ENCODE results near the gene DGKZ. TPM values are rescaled to one million over a fixed set of nuclear protein-coding genes. Genes with fewer than 3 reads are reported as not detected.

The DGKZ gene
- total and polyA plus RNA-seq, 10 of the 15 experiments (the other 5 are each of a cell fraction or from before 2014, with no cell fraction given): 0.50 to 78.4 (median 39.5) TPM

DNA sequence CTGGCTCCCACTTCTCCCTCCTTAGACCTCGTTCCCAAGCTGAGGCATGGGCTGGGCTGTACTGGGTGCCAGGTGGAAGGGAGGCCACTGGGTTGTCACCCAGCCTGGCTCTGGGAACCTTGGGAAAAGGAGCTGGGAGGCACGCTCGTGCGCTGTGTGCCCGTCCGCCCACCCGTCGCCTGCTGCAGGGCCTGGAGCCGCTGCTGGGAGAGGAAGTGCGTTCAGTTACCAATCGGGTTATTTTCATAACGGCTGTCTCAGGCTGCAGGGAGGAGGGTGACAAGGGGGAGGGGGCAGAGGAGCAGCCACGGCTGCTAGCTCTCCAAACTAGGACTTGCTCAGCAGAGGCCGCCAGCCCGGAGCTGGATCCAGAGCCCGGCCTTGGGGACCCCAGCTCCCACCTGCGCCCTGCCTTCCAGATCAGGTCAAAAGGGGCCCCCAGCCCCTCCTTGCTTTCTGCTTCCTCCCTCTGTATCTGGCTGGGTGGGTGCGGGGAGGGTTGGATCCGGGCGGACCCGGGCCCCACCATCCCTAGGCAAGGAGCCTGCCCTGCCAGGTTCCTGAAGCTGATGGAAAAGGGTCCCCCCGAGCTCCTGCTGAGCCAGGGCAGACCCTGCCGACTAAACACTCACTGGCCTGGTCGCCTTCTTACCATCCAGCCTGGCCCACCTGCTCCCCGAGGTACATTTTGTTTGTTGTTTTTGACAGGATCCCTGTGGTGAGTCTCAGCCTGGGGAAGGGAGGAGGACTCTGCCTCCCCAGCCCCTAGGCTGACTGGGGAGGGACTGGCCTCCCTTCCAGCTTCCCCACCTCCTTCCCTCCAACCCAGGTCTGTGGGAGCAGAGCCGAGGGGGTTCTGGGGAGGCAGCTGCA lies 14.3 kb downstream of the DGKZ start (continued):
- TF ChIP-seq, protein P1, sequence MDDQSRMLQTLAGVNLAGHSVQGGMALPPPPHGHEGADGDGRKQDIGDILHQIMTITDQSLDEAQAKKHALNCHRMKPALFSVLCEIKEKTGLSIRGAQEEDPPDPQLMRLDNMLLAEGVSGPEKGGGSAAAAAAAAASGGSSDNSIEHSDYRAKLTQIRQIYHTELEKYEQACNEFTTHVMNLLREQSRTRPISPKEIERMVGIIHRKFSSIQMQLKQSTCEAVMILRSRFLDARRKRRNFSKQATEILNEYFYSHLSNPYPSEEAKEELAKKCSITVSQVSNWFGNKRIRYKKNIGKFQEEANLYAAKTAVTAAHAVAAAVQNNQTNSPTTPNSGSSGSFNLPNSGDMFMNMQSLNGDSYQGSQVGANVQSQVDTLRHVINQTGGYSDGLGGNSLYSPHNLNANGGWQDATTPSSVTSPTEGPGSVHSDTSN (IDR thresholded peaks at IDR 0.05; ENCODE audit: insufficient replicate concordance, low read depth, low read length): no peak
- TF ChIP-seq, protein P2, sequence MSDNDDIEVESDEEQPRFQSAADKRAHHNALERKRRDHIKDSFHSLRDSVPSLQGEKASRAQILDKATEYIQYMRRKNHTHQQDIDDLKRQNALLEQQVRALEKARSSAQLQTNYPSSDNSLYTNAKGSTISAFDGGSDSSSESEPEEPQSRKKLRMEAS (IDR thresholded peaks at IDR 0.05; ENCODE audit: low read depth, low read length): no peak
- peak; percentile 65; the same call in 1 of the 2 replicates for TF ChIP-seq TCF3 (IDR thresholded peaks at IDR 0.05; ENCODE audit: borderline replicate concordance, insufficient read depth, low read depth, low read length)
- TF ChIP-seq SMAD5 (IDR thresholded peaks at IDR 0.05; ENCODE audit: low read depth): peak; percentile 22; the same call in 1 of the 2 replicates
- no peak for TF ChIP-seq SRF (IDR thresholded peaks at IDR 0.05; ENCODE audit: low read depth in 2 of 2, low read length in 2 of 2)
- TF ChIP-seq BCL11A (IDR thresholded peaks at IDR 0.05; ENCODE audit: low read depth, low read length): no peak
- TF ChIP-seq GABPA (IDR thresholded peaks at IDR 0.05; ENCODE audit: low read depth): no peak
- TF ChIP-seq, protein P3, sequence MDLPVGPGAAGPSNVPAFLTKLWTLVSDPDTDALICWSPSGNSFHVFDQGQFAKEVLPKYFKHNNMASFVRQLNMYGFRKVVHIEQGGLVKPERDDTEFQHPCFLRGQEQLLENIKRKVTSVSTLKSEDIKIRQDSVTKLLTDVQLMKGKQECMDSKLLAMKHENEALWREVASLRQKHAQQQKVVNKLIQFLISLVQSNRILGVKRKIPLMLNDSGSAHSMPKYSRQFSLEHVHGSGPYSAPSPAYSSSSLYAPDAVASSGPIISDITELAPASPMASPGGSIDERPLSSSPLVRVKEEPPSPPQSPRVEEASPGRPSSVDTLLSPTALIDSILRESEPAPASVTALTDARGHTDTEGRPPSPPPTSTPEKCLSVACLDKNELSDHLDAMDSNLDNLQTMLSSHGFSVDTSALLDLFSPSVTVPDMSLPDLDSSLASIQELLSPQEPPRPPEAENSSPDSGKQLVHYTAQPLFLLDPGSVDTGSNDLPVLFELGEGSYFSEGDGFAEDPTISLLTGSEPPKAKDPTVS (IDR thresholded peaks at IDR 0.05; ENCODE audit: low read depth, low read length): no peak
- TF ChIP-seq NR2C1 (IDR thresholded peaks at IDR 0.05): no peak
- TF ChIP-seq PAX8 (IDR thresholded peaks at IDR 0.05): no peak
- TF ChIP-seq ETV6 (conservative IDR thresholded peaks at IDR 0.05 in 1 of 2, IDR thresholded peaks at IDR 0.05 in 1 of 2; ENCODE audit: borderline replicate concordance in 1 of 2, low read depth in 1 of 2): no peak
- TF ChIP-seq WRNIP1 (IDR thresholded peaks at IDR 0.05; ENCODE audit: borderline replicate concordance, low read depth, low read length): no peak
- TF ChIP-seq, protein P4, sequence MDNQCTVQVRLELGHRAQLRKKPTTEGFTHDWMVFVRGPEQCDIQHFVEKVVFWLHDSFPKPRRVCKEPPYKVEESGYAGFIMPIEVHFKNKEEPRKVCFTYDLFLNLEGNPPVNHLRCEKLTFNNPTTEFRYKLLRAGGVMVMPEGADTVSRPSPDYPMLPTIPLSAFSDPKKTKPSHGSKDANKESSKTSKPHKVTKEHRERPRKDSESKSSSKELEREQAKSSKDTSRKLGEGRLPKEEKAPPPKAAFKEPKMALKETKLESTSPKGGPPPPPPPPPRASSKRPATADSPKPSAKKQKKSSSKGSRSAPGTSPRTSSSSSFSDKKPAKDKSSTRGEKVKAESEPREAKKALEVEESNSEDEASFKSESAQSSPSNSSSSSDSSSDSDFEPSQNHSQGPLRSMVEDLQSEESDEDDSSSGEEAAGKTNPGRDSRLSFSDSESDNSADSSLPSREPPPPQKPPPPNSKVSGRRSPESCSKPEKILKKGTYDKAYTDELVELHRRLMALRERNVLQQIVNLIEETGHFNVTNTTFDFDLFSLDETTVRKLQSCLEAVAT (IDR thresholded peaks at IDR 0.05): peak; percentile 55; the same call in 1 of the 2 replicates
- no peak for TF ChIP-seq SIX5 (IDR thresholded peaks at IDR 0.05; ENCODE audit: low read depth, low read length, severe bottlenecking)
- TF ChIP-seq CBX3 (IDR thresholded peaks at IDR 0.05; ENCODE audit: borderline replicate concordance, low read depth): no peak
- peak; percentile 86 for TF ChIP-seq EED (IDR thresholded peaks at IDR 0.05; ENCODE audit: low read depth)
- TF ChIP-seq NFXL1 (IDR thresholded peaks at IDR 0.05; ENCODE audit: borderline replicate concordance): no peak
- TF ChIP-seq, protein P5, sequence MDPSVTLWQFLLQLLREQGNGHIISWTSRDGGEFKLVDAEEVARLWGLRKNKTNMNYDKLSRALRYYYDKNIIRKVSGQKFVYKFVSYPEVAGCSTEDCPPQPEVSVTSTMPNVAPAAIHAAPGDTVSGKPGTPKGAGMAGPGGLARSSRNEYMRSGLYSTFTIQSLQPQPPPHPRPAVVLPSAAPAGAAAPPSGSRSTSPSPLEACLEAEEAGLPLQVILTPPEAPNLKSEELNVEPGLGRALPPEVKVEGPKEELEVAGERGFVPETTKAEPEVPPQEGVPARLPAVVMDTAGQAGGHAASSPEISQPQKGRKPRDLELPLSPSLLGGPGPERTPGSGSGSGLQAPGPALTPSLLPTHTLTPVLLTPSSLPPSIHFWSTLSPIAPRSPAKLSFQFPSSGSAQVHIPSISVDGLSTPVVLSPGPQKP (IDR thresholded peaks at IDR 0.05; ENCODE audit: low read depth, low read length): no peak
- no peak for TF ChIP-seq FOS (IDR thresholded peaks at IDR 0.05; ENCODE audit: borderline replicate concordance, extremely low read depth, insufficient read length)
- no peak for TF ChIP-seq EZH2 (IDR thresholded peaks at IDR 0.05; ENCODE audit: borderline replicate concordance, control insufficient read depth, low read depth, low read length)
- no peak for TF ChIP-seq FOXK2 (IDR thresholded peaks at IDR 0.05)
- TF ChIP-seq ZNF217 (IDR thresholded peaks at IDR 0.05): no peak
- peak; percentile 59; the same call in 1 of the 2 replicates for TF ChIP-seq TAF1 (IDR thresholded peaks at IDR 0.05; ENCODE audit: borderline replicate concordance, low read depth, low read length)
- no peak for TF ChIP-seq TCF12 (IDR thresholded peaks at IDR 0.05; ENCODE audit: low read depth, low read length)

All from GM12878 (cell line).